ENCODE results near the gene HTR6. TPM values are rescaled to one million over a fixed set of nuclear protein-coding genes. Genes with fewer than 3 reads are reported as not detected.

HTR6 gene
- total RNA-seq, 1 donor from 2014 or later: not detected

GRCh38 chr1:19728413-19729145, 63.9 kb downstream of the HTR6 start:
- H3K4me1 Mint-ChIP-seq (ENCODE audit: unreplicated experiment): no peaks in the 10 kb centered on the region
- no peak for TF ChIP-seq CTCF (conservative IDR thresholded peaks at IDR 0.05)
- no peaks in the 10 kb centered on the region for H3K27me3 Mint-ChIP-seq
- H3K9me3 Mint-ChIP-seq: no peaks in the 10 kb centered on the region
- peaks cover 5% of the 10 kb centered on the region for H3K36me3 Mint-ChIP-seq
- no peak overlapping the region for H3K4me3 Mint-ChIP-seq
- H3K27ac Mint-ChIP-seq: no peak overlapping the region
- DNase-seq (ENCODE audit: extremely low spot score, unreplicated experiment): no peak

GRCh38 chr1:19730232-19730631, 65.6 kb downstream of the HTR6 start:
- Mint-ChIP-seq H3K27ac (no peak overlapping the region), H3K27me3 (no peaks in the 10 kb centered on the region), H3K9me3 (no peaks in the 10 kb centered on the region), H3K4me1 (ENCODE audit: unreplicated experiment) (no peaks in the 10 kb centered on the region), H3K4me3 (no peak overlapping the region), H3K36me3 (peaks cover 5% of the 10 kb centered on the region)
- DNase-seq (ENCODE audit: extremely low spot score, unreplicated experiment): no peak
- no peak for TF ChIP-seq CTCF (conservative IDR thresholded peaks at IDR 0.05)

Other genes with a start within 250 kb of the HTR6 start
- 264 and 286 TPM in 2 replicates for gene CAPZB, start 179.3 kb upstream of the HTR6 start, total RNA-seq (ENCODE audit: low replicate concordance)
- gene NBL1, start 20.6 kb upstream of the HTR6 start, total RNA-seq (ENCODE audit: low replicate concordance): 69.9 and 142 TPM in 2 replicates
- 10.2 and 16.7 TPM in 2 replicates for gene TMCO4, start 135.0 kb downstream of the HTR6 start, total RNA-seq (ENCODE audit: low replicate concordance)
- 1.3 and 1.9 TPM in 2 replicates for gene RNF186, start 150.4 kb downstream of the HTR6 start, total RNA-seq (ENCODE audit: low replicate concordance)
- gene OTUD3, start 217.5 kb downstream of the HTR6 start, total RNA-seq (ENCODE audit: low replicate concordance): 8.3 and 23.1 TPM in 2 replicates

All from type B pancreatic cell (in vitro differentiated cells).